ENCODE results near the gene PSMB7.

The PSMB7 gene

GRCh38 chr9:124322618-124323432 is 92.4 kb downstream of the PSMB7 start:
- TF ChIP-seq CTCF (IDR thresholded peaks at IDR 0.05; ENCODE audit: low read depth, low read length, poor library complexity, severe bottlenecking) = no peak
- TF ChIP-seq EZH2phosphoT487 (IDR thresholded peaks at IDR 0.05; ENCODE audit: borderline replicate concordance, low read length) = no peak
- Histone ChIP-seq H3K4me1 (ENCODE audit: control insufficient read depth, low read length) (peaks cover 4% of the 10 kb centered on the region; the same call in 1 of the 2 replicates), H3K4me3 (ENCODE audit: low read length) (no peak overlapping the region), H3K4me2 (ENCODE audit: low read length) (no peak overlapping the region), H3K9me3 (ENCODE audit: control insufficient read depth, insufficient read depth, low read length) (no peaks in the 10 kb centered on the region), H3K27ac (ENCODE audit: low read depth, low read length) (no peak overlapping the region), H4K20me1 (ENCODE audit: control insufficient read depth, insufficient read depth, low read depth, low read length) (no peaks in the 10 kb centered on the region), H3K36me3 (ENCODE audit: control insufficient read depth, low read length) (no peaks in the 10 kb centered on the region), H3K27me3 (ENCODE audit: control insufficient read depth, low read length) (no peaks in the 10 kb centered on the region), H3K9me2 (replicated peaks; ENCODE audit: control insufficient read depth, low read length) (no peaks in the 10 kb centered on the region), H3K79me2 (ENCODE audit: control insufficient read depth, low read length) (no peaks in the 10 kb centered on the region), H3F3A (ENCODE audit: control insufficient read depth, insufficient read depth) (no peaks in the 10 kb centered on the region)

GRCh38 chr9:124321935-124322334 is 93.3 kb downstream of the PSMB7 start:
- Histone ChIP-seq H3K4me2 (ENCODE audit: low read length) (no peak overlapping the region), H3K36me3 (ENCODE audit: control insufficient read depth, low read length) (no peaks in the 10 kb centered on the region), H3K27me3 (ENCODE audit: control insufficient read depth, low read length) (no peaks in the 10 kb centered on the region), H3K9me2 (replicated peaks; ENCODE audit: control insufficient read depth, low read length) (no peaks in the 10 kb centered on the region), H3K27ac (ENCODE audit: low read depth, low read length) (no peak overlapping the region), H3K4me1 (ENCODE audit: control insufficient read depth, low read length) (peaks cover 4% of the 10 kb centered on the region; the same call in 1 of the 2 replicates), H3K9me3 (ENCODE audit: control insufficient read depth, insufficient read depth, low read length) (no peaks in the 10 kb centered on the region), H4K20me1 (ENCODE audit: control insufficient read depth, insufficient read depth, low read depth, low read length) (no peaks in the 10 kb centered on the region), H3F3A (ENCODE audit: control insufficient read depth, insufficient read depth) (no peaks in the 10 kb centered on the region), H3K4me3 (ENCODE audit: low read length) (no peak overlapping the region), H3K79me2 (ENCODE audit: control insufficient read depth, low read length) (no peaks in the 10 kb centered on the region)
- no peak for TF ChIP-seq CTCF (IDR thresholded peaks at IDR 0.05; ENCODE audit: low read depth, low read length, poor library complexity, severe bottlenecking)

- TF ChIP-seq CTCF (IDR thresholded peaks at IDR 0.05; ENCODE audit: low read depth, low read length, poor library complexity, severe bottlenecking) = no peak
- no peak for TF ChIP-seq EZH2phosphoT487 (IDR thresholded peaks at IDR 0.05; ENCODE audit: borderline replicate concordance, low read length)
Measured at GRCh38 chr9:124321416-124321815, 93.8 kb downstream of the PSMB7 start.

More at GRCh38 chr9:124321416-124321815, 93.8 kb downstream of the PSMB7 start:
- no peak overlapping the region for H3K27ac ChIP-seq (ENCODE audit: low read depth, low read length)
- H3K9me2 ChIP-seq (replicated peaks; ENCODE audit: control insufficient read depth, low read length) = no peaks in the 10 kb centered on the region
- H3K4me2 ChIP-seq (ENCODE audit: low read length) = no peak overlapping the region
- H3K4me3 ChIP-seq (ENCODE audit: low read length) = no peak overlapping the region
- no peaks in the 10 kb centered on the region for H4K20me1 ChIP-seq (ENCODE audit: control insufficient read depth, insufficient read depth, low read depth, low read length)
- peaks cover 4% of the 10 kb centered on the region; the same call in 1 of the 2 replicates for H3K4me1 ChIP-seq (ENCODE audit: control insufficient read depth, low read length)
- no peaks in the 10 kb centered on the region for H3F3A ChIP-seq (ENCODE audit: control insufficient read depth, insufficient read depth)
- no peaks in the 10 kb centered on the region for H3K36me3 ChIP-seq (ENCODE audit: control insufficient read depth, low read length)
- H3K79me2 ChIP-seq (ENCODE audit: control insufficient read depth, low read length) = no peaks in the 10 kb centered on the region
- H3K9me3 ChIP-seq (ENCODE audit: control insufficient read depth, insufficient read depth, low read length) = no peaks in the 10 kb centered on the region
- H3K27me3 ChIP-seq (ENCODE audit: control insufficient read depth, low read length) = no peaks in the 10 kb centered on the region

All from DOHH2 (cell line).